ENCODE results near the gene OR51B4.

DNA sequence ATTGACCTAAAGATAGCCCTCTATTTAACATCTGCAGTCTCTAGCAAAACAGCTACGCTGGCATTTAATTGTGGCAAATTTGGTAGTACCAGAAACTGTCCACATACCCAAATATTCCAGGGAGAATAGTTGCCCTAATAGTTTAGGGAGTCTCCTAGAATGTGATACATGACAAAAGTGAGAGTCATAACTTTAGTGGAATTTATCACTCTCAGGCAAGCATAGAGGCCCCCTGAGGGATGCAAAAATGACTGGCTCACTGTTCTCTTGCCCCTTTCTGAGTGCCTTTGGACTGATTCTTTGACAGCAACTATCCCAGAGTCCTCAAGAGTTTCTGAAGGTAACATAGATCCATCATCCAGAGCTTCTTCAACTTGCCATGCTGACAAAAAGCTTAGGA is 2.3 kb upstream of the OR51B4 start:
- TF ChIP-seq, protein P1, sequence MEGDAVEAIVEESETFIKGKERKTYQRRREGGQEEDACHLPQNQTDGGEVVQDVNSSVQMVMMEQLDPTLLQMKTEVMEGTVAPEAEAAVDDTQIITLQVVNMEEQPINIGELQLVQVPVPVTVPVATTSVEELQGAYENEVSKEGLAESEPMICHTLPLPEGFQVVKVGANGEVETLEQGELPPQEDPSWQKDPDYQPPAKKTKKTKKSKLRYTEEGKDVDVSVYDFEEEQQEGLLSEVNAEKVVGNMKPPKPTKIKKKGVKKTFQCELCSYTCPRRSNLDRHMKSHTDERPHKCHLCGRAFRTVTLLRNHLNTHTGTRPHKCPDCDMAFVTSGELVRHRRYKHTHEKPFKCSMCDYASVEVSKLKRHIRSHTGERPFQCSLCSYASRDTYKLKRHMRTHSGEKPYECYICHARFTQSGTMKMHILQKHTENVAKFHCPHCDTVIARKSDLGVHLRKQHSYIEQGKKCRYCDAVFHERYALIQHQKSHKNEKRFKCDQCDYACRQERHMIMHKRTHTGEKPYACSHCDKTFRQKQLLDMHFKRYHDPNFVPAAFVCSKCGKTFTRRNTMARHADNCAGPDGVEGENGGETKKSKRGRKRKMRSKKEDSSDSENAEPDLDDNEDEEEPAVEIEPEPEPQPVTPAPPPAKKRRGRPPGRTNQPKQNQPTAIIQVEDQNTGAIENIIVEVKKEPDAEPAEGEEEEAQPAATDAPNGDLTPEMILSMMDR (IDR thresholded peaks at IDR 0.05; ENCODE audit: low read length) = no peak
- TF ChIP-seq EZH2 (IDR thresholded peaks at IDR 0.05; ENCODE audit: borderline replicate concordance, low read length) = no peak

All from OCI-LY1 (cell line).